AG09309 (cell line): Measurements from ENCODE around the gene NPPA.
A peak's percentile ranks its signal among the peaks of the same experiment; 100 is the strongest.

Experiments
- DNase-seq: peaks from one replicate; pipeline ENCODE4 v3.0.0-alpha.2; 2010; ENCODE audit warnings: low read depth
- H3K4me3 ChIP-seq: 2 replicates; pipeline ENCODE4 v1.5.1; 2011; ENCODE audit warnings: mild to moderate bottlenecking, low read depth, low read length, moderate library complexity; ENCODE audit not compliant: control insufficient read depth
- TF ChIP-seq, protein P1 (sequence below): IDR thresholded peaks from 2 replicates; pipeline ENCODE4 v1.5.1; 2011; ENCODE audit warnings: mild to moderate bottlenecking, low read depth, low read length, inconsistent platforms; ENCODE audit not compliant: insufficient read depth, control insufficient read depth; ENCODE audit errors: missing control alignments

Gene NPPA

DNA sequence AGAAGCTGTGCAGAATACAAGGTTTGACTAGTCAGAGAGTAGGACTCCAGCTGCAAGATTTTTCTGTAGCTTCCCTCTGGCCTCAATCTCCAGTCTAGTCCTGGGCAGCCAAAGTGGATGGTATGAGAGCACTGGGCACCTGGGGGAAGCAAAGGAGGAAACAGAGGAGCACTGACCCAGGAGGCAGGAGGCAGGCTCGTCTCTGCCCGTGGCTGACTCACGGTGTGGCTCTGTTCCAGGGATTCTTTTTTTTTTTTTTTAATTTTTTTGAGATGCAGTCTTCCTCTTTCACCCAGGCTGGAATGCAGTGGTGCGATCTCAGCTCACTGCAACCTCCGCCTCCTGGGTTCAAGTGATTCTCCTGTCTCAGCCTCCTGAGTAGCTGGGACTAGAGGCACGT is 15.3 kb upstream of the NPPA start:
- DNase-seq, result no peak
- H3K4me3 ChIP-seq, result no peak overlapping the region
- TF ChIP-seq, protein P1, sequence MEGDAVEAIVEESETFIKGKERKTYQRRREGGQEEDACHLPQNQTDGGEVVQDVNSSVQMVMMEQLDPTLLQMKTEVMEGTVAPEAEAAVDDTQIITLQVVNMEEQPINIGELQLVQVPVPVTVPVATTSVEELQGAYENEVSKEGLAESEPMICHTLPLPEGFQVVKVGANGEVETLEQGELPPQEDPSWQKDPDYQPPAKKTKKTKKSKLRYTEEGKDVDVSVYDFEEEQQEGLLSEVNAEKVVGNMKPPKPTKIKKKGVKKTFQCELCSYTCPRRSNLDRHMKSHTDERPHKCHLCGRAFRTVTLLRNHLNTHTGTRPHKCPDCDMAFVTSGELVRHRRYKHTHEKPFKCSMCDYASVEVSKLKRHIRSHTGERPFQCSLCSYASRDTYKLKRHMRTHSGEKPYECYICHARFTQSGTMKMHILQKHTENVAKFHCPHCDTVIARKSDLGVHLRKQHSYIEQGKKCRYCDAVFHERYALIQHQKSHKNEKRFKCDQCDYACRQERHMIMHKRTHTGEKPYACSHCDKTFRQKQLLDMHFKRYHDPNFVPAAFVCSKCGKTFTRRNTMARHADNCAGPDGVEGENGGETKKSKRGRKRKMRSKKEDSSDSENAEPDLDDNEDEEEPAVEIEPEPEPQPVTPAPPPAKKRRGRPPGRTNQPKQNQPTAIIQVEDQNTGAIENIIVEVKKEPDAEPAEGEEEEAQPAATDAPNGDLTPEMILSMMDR, result no peak

DNA sequence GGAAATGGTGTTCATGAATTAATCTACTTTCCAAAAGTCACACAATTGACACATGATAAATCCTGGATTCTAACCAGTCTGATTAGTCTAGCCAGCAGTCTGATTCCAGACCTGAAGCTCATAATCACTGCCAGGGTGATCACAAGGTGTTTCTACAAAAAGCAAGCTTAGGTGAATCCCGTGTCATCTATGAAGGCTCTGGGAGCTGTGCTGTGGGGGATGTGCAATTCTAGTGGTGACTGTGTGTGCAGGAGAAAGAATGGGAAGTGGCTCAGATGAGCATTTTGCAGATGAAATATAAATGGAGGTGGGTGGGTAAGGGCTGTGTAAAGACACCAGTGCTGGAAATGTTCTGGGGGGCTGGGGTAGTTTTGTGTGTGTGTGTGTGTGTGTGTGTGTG is 13.0 kb upstream of the NPPA start:
- no peak for DNase-seq
- H3K4me3 ChIP-seq, result no peak overlapping the region
- TF ChIP-seq, protein P1, result no peak

DNA sequence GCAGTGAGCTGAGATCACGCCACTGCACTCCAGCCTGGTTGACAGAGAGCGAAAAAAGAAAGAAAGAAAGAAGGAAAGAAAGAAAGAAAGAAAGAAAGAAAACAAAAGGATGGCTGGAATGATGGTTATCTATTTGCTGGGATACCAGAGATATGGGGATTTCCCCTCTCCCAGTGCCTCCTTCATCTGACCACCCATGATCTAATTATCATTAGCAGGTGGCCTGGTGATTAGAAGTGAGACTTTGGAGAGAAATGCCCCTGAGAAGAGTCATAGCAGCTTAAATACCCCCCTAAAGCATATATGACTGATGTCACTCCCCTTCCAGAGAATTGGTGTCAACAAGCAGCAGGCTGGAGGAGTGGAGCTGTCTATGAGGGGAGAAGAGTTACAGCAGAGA is 12.5 kb upstream of the NPPA start:
- TF ChIP-seq, protein P1, result no peak
- no peak overlapping the region for H3K4me3 ChIP-seq
- no peak for DNase-seq

DNA sequence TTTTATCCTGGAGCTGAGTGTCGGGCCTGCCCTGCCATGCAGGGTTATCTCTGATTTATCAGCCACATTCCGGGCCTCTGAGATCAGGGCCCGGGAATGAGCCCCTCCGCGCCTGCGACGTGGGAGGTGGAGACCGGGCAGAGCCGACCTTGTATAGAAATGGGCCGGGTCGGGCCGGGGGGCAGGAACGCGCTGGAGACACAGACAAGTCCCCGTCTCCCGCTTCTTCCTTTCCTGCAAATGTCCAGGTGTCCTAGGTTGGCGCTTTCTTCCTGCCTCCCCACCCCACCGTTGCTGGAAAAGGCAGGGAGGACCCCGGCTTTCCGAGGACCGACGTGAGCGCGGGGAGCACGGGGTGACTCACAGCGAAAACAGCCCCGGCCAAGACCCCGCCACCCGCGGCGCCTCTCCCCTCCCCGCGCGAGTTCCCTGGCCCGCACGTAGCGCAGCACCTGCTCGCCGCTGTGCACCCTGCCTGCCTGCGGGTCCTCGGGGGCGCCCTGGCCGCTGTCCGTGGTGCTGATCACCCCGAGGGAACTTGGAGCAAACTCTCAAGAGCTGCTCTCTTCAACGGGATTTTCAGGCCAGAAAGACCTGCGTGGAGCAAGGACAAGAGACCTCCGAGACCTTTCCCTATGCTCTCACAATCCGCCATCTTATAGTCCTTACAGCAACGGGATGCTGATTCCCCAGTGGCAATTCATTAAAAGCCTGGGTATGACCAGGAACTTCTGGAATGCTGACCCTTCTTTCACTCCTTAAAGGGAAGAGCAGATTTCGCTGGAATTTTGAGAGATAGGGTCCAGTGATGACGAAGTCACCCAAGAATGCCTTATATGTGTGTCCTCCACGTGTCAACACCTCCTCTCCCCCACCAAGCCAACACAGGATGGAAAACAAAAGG is 11.6 kb upstream of the NPPA start:
- no peak for DNase-seq
- TF ChIP-seq, protein P1, result peak; percentile 28
- no peak overlapping the region for H3K4me3 ChIP-seq

DNA sequence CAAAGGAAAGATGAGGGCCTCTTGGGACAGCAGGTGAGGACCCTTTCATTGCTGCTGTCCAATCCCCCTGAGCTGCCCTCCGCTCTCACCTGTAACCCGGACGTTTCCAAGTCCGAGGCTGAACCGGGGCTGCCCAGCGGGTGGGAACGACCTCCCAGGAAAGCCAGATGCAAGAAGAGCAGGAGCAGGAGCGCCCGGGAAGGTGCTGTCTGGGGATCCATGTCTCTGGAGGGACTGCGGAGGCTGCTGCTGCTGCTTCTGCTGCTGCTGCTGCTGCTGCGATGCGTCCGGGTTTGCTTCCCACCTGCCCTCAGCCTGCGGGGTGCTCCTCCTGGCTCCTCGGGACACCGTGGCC is 11.0 kb upstream of the NPPA start, which contains the start of gene NPPB:
Gene NPPB (minus strand): TSS at position 333 of the 355 bp plus-strand sequence. CDS start 112 bp downstream, at position 221.
- no peak within 1 kb of the TSS for H3K4me3 ChIP-seq

DNA sequence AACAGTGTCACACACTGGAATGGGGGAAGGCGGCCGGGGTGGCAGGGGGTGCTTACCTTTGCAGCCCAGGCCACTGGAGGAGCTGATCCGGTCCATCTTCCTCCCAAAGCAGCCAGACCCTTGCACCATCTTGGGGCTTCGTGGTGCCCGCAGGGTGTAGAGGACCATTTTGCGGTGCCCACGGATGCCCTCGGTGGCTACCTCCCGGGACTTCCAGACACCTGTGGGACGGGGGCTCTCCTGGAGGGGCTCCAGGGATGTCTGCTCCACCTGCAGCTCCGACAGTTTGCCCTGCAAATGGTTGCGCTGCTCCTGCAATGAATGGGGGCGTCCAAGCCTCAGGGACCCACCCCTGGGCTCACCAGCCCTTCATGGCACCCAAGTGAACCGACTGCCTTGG is 10.6 kb upstream of the NPPA start:
- no peak for DNase-seq
- TF ChIP-seq, protein P1, result no peak
- H3K4me3 ChIP-seq, result no peak overlapping the region

More for the DNA sequence above, 11.0 kb upstream of the NPPA start, which contains the start of gene NPPB:
- TF ChIP-seq, protein P1, result no peak
- no peak for DNase-seq
